Lower leg skin (tissue), 4 donors: ENCODE data around the gene FBXL13. TPM values are rescaled to one million over a fixed set of nuclear protein-coding genes. Genes with fewer than 3 reads are reported as not detected.

Experiments
- DNase-seq, 2 donors: peaks; one replicate each; pipeline ENCODE4 v3.0.0-alpha.2; 2019; ENCODE audit warnings: low spot score in 2 of 2
- H3K4me3 ChIP-seq: fragments of 200-600 bp; sonication (generic); 2 replicates; pipeline ENCODE4 v1.5.1; 2017; ENCODE audit warnings: mild to moderate bottlenecking, low read depth; ENCODE audit not compliant: poor library complexity, severe bottlenecking
- CTCF ChIP-seq, 3 donors: fragments of 450-650 bp; IDR thresholded peaks; one replicate each; pipeline ENCODE4 v1.5.1; 2016; ENCODE audit warnings: antibody characterized with exemption in 3 of 3, mild to moderate bottlenecking in 3 of 3, moderate library complexity in 2 of 3
- POLR2A ChIP-seq, 2 donors: fragments of 450-650 bp; IDR thresholded peaks; one replicate each; pipeline ENCODE4 v1.6.1; 2016 to 2017; ENCODE audit warnings: antibody characterized with exemption in 2 of 2, mild to moderate bottlenecking in 1 of 2, moderate library complexity in 1 of 2
- WGBS, 2 donors: methylation state at CpG; one replicate each; pipeline ENCODE4 v1.1.5; 2018; 5-methylcytosine and 5-hydroxymethylcytosine counted together
- intact Hi-C: fragments of 100-400 bp; cut with DNase I; formaldehyde crosslinking; loops from one replicate; pipeline ENCODE4 v1.15.0; 2023; ENCODE audit warnings: low total_unique reads
- total RNA-seq, 4 donors: library from RNA; depleted of rRNA; stranded (reverse); fragments of >200 nt; gene quantifications; one replicate each; pipeline ENCODE4 v1.1.0, GENCODE V29; 2016

Gene FBXL13
- total RNA-seq, 4 donors from 2014 or later, result 0.78 to 1.5 (median 1.1) TPM; not detected in 1

DNA sequence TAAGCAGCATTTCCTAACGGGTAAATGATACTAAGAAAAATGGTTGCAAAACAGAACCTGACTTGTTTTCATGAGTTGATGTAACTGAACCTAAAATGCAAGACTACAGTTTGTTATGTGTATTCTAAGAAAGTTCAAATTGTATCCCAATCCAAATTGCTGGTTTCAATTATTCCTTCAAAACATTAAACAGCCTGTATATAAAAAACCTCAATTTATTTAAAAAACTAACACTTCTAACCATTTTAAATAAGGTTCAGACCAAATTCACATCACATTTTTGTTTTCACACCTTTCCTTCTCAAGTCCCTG is 80.9 kb downstream of the FBXL13 start:
- WGBS, 2 donors, result 3 to 13% methylated on average over 1 of the region's 1 CpG
- no peak for DNase-seq

DNA sequence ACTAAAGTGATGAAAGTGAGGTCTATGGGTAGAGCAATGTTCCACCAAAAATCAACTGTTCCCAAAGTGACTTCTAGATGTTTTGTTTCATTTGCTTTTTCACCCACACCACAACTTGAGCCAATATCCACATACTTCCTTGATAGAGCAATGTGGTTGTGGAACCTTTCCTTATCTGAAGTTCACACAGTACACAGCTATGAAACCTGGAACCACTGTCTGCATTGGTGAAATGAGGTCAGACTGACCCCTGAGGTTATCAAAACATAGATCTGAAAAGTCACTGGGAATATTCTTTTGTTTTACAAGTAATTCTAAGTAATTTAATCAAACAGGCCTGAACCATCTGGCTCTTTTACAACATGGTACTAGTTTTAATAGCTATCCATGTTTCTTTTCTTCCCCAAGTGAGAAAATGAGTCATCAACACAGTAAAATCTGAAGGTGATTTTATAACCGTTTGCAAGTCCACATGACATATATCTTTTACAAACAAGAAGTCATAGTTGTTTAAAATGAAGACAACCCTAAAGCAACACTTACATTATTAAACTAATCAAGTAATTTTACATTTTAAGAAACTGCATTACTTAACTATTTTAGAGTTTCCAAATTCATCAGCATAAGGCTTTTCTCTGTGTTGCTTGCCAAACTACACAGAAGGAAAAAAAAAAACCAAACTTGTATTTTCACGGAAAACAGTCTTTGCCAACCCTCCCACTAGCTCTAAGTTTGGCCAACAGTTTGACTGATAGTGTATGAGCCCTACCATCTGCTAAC is 81.5 kb downstream of the FBXL13 start:
- intact Hi-C loops, result no loop called here

More for the DNA sequence above, 80.9 kb downstream of the FBXL13 start:
- intact Hi-C loops, result no loop called here
- H3K4me3 ChIP-seq, result no peak overlapping the region
- TF ChIP-seq POLR2A (IDR thresholded peaks at IDR 0.05), result no peak
- TF ChIP-seq CTCF (IDR thresholded peaks at IDR 0.05), result no peak

DNA sequence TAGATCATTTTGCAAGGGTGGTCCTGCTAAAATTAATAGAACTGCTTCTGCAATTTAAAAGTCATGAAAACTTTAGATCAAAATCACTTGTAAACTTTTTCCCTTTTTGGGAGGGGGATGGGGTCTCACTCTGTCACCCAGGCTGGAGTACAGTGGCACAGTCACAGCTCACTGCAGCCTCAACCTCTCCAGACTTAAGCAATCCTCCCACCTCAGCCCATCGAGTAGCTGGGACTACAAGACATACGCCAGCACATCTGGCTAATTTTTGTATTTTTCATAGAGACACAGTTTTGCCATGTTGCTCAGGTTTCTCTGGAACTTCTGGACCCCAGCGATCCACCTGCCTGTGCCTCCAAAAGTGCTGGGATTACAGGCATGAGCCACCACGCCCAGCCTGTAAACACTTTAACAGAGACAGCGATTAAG is 82.1 kb downstream of the FBXL13 start:
- 88 to 89% methylated on average over 5 of the region's 5 CpGs for WGBS, 2 donors
- no peak for DNase-seq
- H3K4me3 ChIP-seq, result no peak overlapping the region
- intact Hi-C loops, result no loop called here
- TF ChIP-seq CTCF (IDR thresholded peaks at IDR 0.05) (no peak), POLR2A (IDR thresholded peaks at IDR 0.05) (no peak)

More for the DNA sequence above, 81.5 kb downstream of the FBXL13 start:
- no peak overlapping the region for H3K4me3 ChIP-seq
- WGBS, 2 donors, result 6 to 8% methylated on average over 2 of the region's 2 CpGs
- DNase-seq, result no peak
- TF ChIP-seq CTCF (IDR thresholded peaks at IDR 0.05) (no peak), POLR2A (IDR thresholded peaks at IDR 0.05) (no peak)

- DNase-seq, result no peak
- intact Hi-C loops, result no loop called here
- TF ChIP-seq CTCF (IDR thresholded peaks at IDR 0.05) (no peak), POLR2A (IDR thresholded peaks at IDR 0.05) (no peak)
- 53 to 54% methylated on average over 2 of the region's 2 CpGs for WGBS, 2 donors
- no peak overlapping the region for H3K4me3 ChIP-seq
Measured at GRCh38 chr7:102991540-102992214, 82.9 kb downstream of the FBXL13 start.

GRCh38 chr7:102991077-102991539 is 83.5 kb downstream of the FBXL13 start:
- TF ChIP-seq CTCF (IDR thresholded peaks at IDR 0.05), result no peak
- TF ChIP-seq POLR2A (IDR thresholded peaks at IDR 0.05), result no peak
- no peak for DNase-seq
- H3K4me3 ChIP-seq, result no peak overlapping the region
- intact Hi-C loops, result no loop called here
